DOHH2 (cell line): ENCODE results near the gene HSPG2.

ENCODE experiments used
- H3F3A ChIP-seq: fragments of 200-600 bp; sonication (generic), shearing (Covaris generic); 2 replicates; pipeline ENCODE4 v1.6.0; 2016; ENCODE audit warnings: antibody characterized with exemption, mild to moderate bottlenecking; ENCODE audit not compliant: control insufficient read depth, insufficient read depth
- H3K27ac ChIP-seq: fragments of 200-600 bp; sonication (generic); 2 replicates; pipeline ENCODE4 v1.5.1; 2014; ENCODE audit warnings: low read depth, mild to moderate bottlenecking, low read length, moderate library complexity
- H3K27me3 ChIP-seq: fragments of 200-600 bp; sonication (generic); 2 replicates; pipeline ENCODE4 v1.6.1; 2014; ENCODE audit warnings: mild to moderate bottlenecking, low read length, mixed read lengths; ENCODE audit not compliant: control insufficient read depth
- H3K36me3 ChIP-seq: fragments of 200-600 bp; sonication (generic); 2 replicates; pipeline ENCODE4 v1.6.1; 2014; ENCODE audit warnings: mild to moderate bottlenecking, low read length, moderate library complexity, mixed read lengths; ENCODE audit not compliant: control insufficient read depth
- H3K4me1 ChIP-seq: fragments of 200-600 bp; sonication (generic); 2 replicates; pipeline ENCODE4 v1.6.1; 2014; ENCODE audit warnings: mild to moderate bottlenecking, low read length, mixed read lengths; ENCODE audit not compliant: control insufficient read depth
- H3K4me2 ChIP-seq: fragments of 200-600 bp; sonication (generic); 2 replicates; pipeline ENCODE4 v1.6.0; 2014; ENCODE audit warnings: mild to moderate bottlenecking, low read length, moderate library complexity
- H3K4me3 ChIP-seq: fragments of 200-600 bp; sonication (generic); 2 replicates; pipeline ENCODE4 v1.5.1; 2014; ENCODE audit warnings: mild to moderate bottlenecking, low read length, mixed read lengths
- H3K79me2 ChIP-seq: fragments of 200-600 bp; sonication (generic); 2 replicates; pipeline ENCODE4 v1.6.1; 2014; ENCODE audit warnings: mild to moderate bottlenecking, low read length, mixed read lengths; ENCODE audit not compliant: control insufficient read depth
- H3K9me2 ChIP-seq: fragments of 200-600 bp; sonication (generic); replicated peaks from 2 replicates; pipeline ENCODE4 v1.6.1; 2014; ENCODE audit warnings: mild to moderate bottlenecking, low read length, mixed read lengths; ENCODE audit not compliant: control insufficient read depth
- H3K9me3 ChIP-seq: fragments of 200-600 bp; sonication (generic); 2 replicates; pipeline ENCODE4 v1.6.1; 2014; ENCODE audit warnings: antibody characterized with exemption, low read length, mixed read lengths; ENCODE audit not compliant: control insufficient read depth, insufficient read depth
- H4K20me1 ChIP-seq: fragments of 200-600 bp; sonication (generic); 2 replicates; pipeline ENCODE4 v1.6.0; 2014; ENCODE audit warnings: low read depth, mild to moderate bottlenecking, antibody characterized with exemption, low read length, moderate library complexity; ENCODE audit not compliant: control insufficient read depth, insufficient read depth
- CTCF ChIP-seq: fragments of 200-600 bp; sonication (generic); IDR thresholded peaks from one replicate; pipeline ENCODE4 v1.5.1; 2014; ENCODE audit warnings: antibody characterized with exemption, mild to moderate bottlenecking, low read depth, low read length; ENCODE audit not compliant: poor library complexity, severe bottlenecking
- EZH2phosphoT487 ChIP-seq: fragments of 200-600 bp; sonication (generic); IDR thresholded peaks from 2 replicates; pipeline ENCODE4 v1.6.1; 2017; ENCODE audit warnings: borderline replicate concordance, mild to moderate bottlenecking, antibody characterized with exemption, low read length, moderate library complexity, mixed read lengths

HSPG2 gene

GRCh38 chr1:21834094-21834493 is 103.0 kb downstream of the HSPG2 start:
- H3F3A ChIP-seq: no peaks in the 10 kb centered on the region
- H4K20me1 ChIP-seq: no peaks in the 10 kb centered on the region
- H3K4me3 ChIP-seq: no peak overlapping the region
- H3K27me3 ChIP-seq: no peaks in the 10 kb centered on the region
- no peaks in the 10 kb centered on the region for H3K9me2 ChIP-seq
- no peaks in the 10 kb centered on the region for H3K79me2 ChIP-seq
- H3K4me2 ChIP-seq: no peak overlapping the region
- H3K27ac ChIP-seq: no peak overlapping the region
- H3K9me3 ChIP-seq: no peaks in the 10 kb centered on the region
- no peaks in the 10 kb centered on the region for H3K36me3 ChIP-seq
- TF ChIP-seq EZH2phosphoT487 (no peak), CTCF (peak; percentile 37)
- no peaks in the 10 kb centered on the region for H3K4me1 ChIP-seq

GRCh38 chr1:21833392-21833976 is 103.6 kb downstream of the HSPG2 start:
- no peaks in the 10 kb centered on the region for H3K79me2 ChIP-seq
- no peaks in the 10 kb centered on the region for H3K9me3 ChIP-seq
- no peak for TF ChIP-seq CTCF
- TF ChIP-seq EZH2phosphoT487: no peak
- no peak overlapping the region for H3K27ac ChIP-seq
- H3K4me3 ChIP-seq: no peak overlapping the region
- H3K4me1 ChIP-seq: no peaks in the 10 kb centered on the region
- H3F3A ChIP-seq: no peaks in the 10 kb centered on the region
- H4K20me1 ChIP-seq: no peaks in the 10 kb centered on the region
- no peaks in the 10 kb centered on the region for H3K36me3 ChIP-seq
- no peak overlapping the region for H3K4me2 ChIP-seq
- no peaks in the 10 kb centered on the region for H3K9me2 ChIP-seq
- no peaks in the 10 kb centered on the region for H3K27me3 ChIP-seq

- H3F3A ChIP-seq: no peaks in the 10 kb centered on the region
- TF ChIP-seq EZH2phosphoT487 (no peak), CTCF (no peak)
- H4K20me1 ChIP-seq: no peaks in the 10 kb centered on the region
- H3K27ac ChIP-seq: no peak overlapping the region
- no peaks in the 10 kb centered on the region for H3K36me3 ChIP-seq
- no peaks in the 10 kb centered on the region for H3K27me3 ChIP-seq
- no peaks in the 10 kb centered on the region for H3K9me3 ChIP-seq
- H3K4me2 ChIP-seq: no peak overlapping the region
- no peaks in the 10 kb centered on the region for H3K79me2 ChIP-seq
- no peaks in the 10 kb centered on the region for H3K4me1 ChIP-seq
- no peak overlapping the region for H3K4me3 ChIP-seq
- no peaks in the 10 kb centered on the region for H3K9me2 ChIP-seq
Observed at GRCh38 chr1:21831454-21831970, 105.6 kb downstream of the HSPG2 start.
